Peyer's patch (tissue), 4 donors: ENCODE results near the gene TMEM140.

ENCODE experiments used
- POLR2A ChIP-seq, 2 donors: fragments of 450-650 bp; IDR thresholded peaks; one replicate each; pipeline ENCODE4 v1.5.1; 2017; ENCODE audit warnings: antibody characterized with exemption in 2 of 2, mild to moderate bottlenecking in 2 of 2, moderate library complexity in 2 of 2
- TF ChIP-seq, protein P1 (sequence below), 6 experiments: fragments of 450-650 bp in 4 of 6; fragments of 200-600 bp in 2 of 6; sonication (generic) in 1 of 6; IDR thresholded peaks; one replicate each; pipeline ENCODE4 v1.5.1; 2017 to 2019; ENCODE audit warnings: antibody characterized with exemption in 6 of 6, mild to moderate bottlenecking in 3 of 6, moderate library complexity in 1 of 6

- TF ChIP-seq, protein P1, sequence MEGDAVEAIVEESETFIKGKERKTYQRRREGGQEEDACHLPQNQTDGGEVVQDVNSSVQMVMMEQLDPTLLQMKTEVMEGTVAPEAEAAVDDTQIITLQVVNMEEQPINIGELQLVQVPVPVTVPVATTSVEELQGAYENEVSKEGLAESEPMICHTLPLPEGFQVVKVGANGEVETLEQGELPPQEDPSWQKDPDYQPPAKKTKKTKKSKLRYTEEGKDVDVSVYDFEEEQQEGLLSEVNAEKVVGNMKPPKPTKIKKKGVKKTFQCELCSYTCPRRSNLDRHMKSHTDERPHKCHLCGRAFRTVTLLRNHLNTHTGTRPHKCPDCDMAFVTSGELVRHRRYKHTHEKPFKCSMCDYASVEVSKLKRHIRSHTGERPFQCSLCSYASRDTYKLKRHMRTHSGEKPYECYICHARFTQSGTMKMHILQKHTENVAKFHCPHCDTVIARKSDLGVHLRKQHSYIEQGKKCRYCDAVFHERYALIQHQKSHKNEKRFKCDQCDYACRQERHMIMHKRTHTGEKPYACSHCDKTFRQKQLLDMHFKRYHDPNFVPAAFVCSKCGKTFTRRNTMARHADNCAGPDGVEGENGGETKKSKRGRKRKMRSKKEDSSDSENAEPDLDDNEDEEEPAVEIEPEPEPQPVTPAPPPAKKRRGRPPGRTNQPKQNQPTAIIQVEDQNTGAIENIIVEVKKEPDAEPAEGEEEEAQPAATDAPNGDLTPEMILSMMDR (IDR thresholded peaks at IDR 0.05): no peak
- TF ChIP-seq POLR2A (IDR thresholded peaks at IDR 0.05): no peak
Observed at GRCh38 chr7:135160098-135160857, 12.4 kb downstream of the TMEM140 start.
